HepG2 (cell line): ENCODE data around the gene RHBDD2. TPM values are rescaled to one million over a fixed set of nuclear protein-coding genes. Genes with fewer than 3 reads are reported as not detected.

Source experiments
- FOXC1 ChIP-seq: sonication (generic); formaldehyde crosslinking; IDR thresholded peaks from 2 replicates; pipeline ENCODE4 v1.8.0; 2022; ENCODE audit warnings: mild to moderate bottlenecking, missing genetic modification reagents, borderline replicate concordance
- FUBP1 ChIP-seq: sonication (generic); formaldehyde crosslinking; IDR thresholded peaks from 2 replicates; pipeline ENCODE4 v1.5.1; 2020; ENCODE audit warnings: missing genetic modification reagents, mild to moderate bottlenecking, borderline replicate concordance
- MBNL3 ChIP-seq: fragments of 250-450 bp; sonication (Bioruptor Pico); conservative IDR thresholded peaks from 2 replicates; pipeline ENCODE4 v1.8.0; 2022; ENCODE audit warnings: mild to moderate bottlenecking, inconsistent platforms
- MXI1 ChIP-seq: IDR thresholded peaks from 3 replicates; pipeline ENCODE4 v1.6.1; 2012; ENCODE audit warnings: low read depth, low read length, inconsistent platforms, borderline replicate concordance
- NCOA1 ChIP-seq: sonication (generic); formaldehyde crosslinking; IDR thresholded peaks from 2 replicates; pipeline ENCODE4 v1.9.0; 2021; ENCODE audit warnings: missing genetic modification reagents
- NR2F6 ChIP-seq, 2 experiments: IDR thresholded peaks; 2 replicates each; pipeline ENCODE4 v1.6.1; 2016; ENCODE audit warnings: antibody characterized with exemption in 1 of 2, mild to moderate bottlenecking in 1 of 2
- ZBED4 ChIP-seq: sonication (generic); formaldehyde crosslinking; IDR thresholded peaks from 2 replicates; pipeline ENCODE4 v1.4.0; 2020; ENCODE audit warnings: missing genetic modification reagents, borderline replicate concordance
- ZNF124 ChIP-seq: sonication (generic); formaldehyde crosslinking; IDR thresholded peaks from 2 replicates; pipeline ENCODE4 v1.4.0; 2020; ENCODE audit warnings: missing genetic modification reagents
- ZNF44 ChIP-seq: sonication (generic); formaldehyde crosslinking; IDR thresholded peaks from 2 replicates; pipeline ENCODE4 v1.5.1; 2020; ENCODE audit warnings: mild to moderate bottlenecking, missing genetic modification reagents
- ZNF460 ChIP-seq: sonication (generic); formaldehyde crosslinking; IDR thresholded peaks from 2 replicates; pipeline ENCODE4 v1.5.1; 2020; ENCODE audit warnings: missing genetic modification reagents, mild to moderate bottlenecking, borderline replicate concordance
- ZNF564 ChIP-seq: sonication (generic); formaldehyde crosslinking; IDR thresholded peaks from 2 replicates; pipeline ENCODE4 v1.8.1; 2023; ENCODE audit warnings: mild to moderate bottlenecking, missing genetic modification reagents
- ZNF609 ChIP-seq: sonication (generic); formaldehyde crosslinking; IDR thresholded peaks from 2 replicates; pipeline ENCODE4 v1.4.0; 2020; ENCODE audit warnings: mild to moderate bottlenecking, missing genetic modification reagents, borderline replicate concordance
- ZNF749 ChIP-seq: sonication (generic); formaldehyde crosslinking; IDR thresholded peaks from 2 replicates; pipeline ENCODE4 v1.8.0; 2022; ENCODE audit warnings: mild to moderate bottlenecking, missing genetic modification reagents, moderate library complexity, borderline replicate concordance
- ZUFSP ChIP-seq: sonication (generic); formaldehyde crosslinking; IDR thresholded peaks from 2 replicates; pipeline ENCODE4 v1.9.0; 2021; ENCODE audit warnings: missing genetic modification reagents, mild to moderate bottlenecking, borderline replicate concordance
- polyA plus RNA-seq, 8 experiments: library from polyadenylated mRNA; depleted of rRNA in 3 of 8; stranded (reverse) in 7 of 8; unstranded in 1 of 8; fragments of >200 nt; fragmentation: Illumina TruSeq in 4 of 8; extraction: Trizol in 4 of 8; gene quantifications; 2 replicates each; pipeline versions ENCODE4 v1.2.1 to v1.2.3, GENCODE V29; 2011 to 2016; ENCODE audit warnings: low read depth in 4 of 8, missing spikeins in 1 of 8, mixed read lengths in 1 of 8; ENCODE audit not compliant: insufficient read depth in 1 of 8
- total RNA-seq, 5 experiments: library from RNA; depleted of rRNA; stranded (reverse); fragments of >200 nt; fragmentation: Illumina TruSeq; extraction: Trizol; gene quantifications; 2 replicates each; pipeline ENCODE4 v1.2.3, GENCODE V29; 2016; ENCODE audit warnings: low read depth in 1 of 5

RHBDD2 gene
- total and polyA plus RNA-seq, 2 of the 13 experiments (the other 11 are each of a cell fraction or from before 2014, with no cell fraction given) = 23.1 to 26.4 TPM

GRCh38 chr7:75878769-75879611, at the start of gene RHBDD2 (continued):
- TF ChIP-seq ZUFSP = no peak
- peak; percentile 97 for TF ChIP-seq FOXC1 (CRISPR knock-in tag)
- peak; percentile 53; the same call in 1 of the 2 replicates for TF ChIP-seq NCOA1
- peak; percentile 81; the same call in 1 of the 2 replicates for TF ChIP-seq ZNF44 (CRISPR knock-in tag)
- no peak for TF ChIP-seq ZNF460
- 0 out of 2 replicates have a peak, but pooled peaks have one; percentile 62 for TF ChIP-seq ZNF564 (CRISPR knock-in tag)
- TF ChIP-seq NR2F6 (IDR thresholded peaks at IDR 0.05) = no peak
- TF ChIP-seq NR2F6 (CRISPR knock-in tag; IDR thresholded peaks at IDR 0.05) = no peak
- 0 out of 2 replicates have a peak, but pooled peaks have one; percentile 48 for TF ChIP-seq FUBP1 (CRISPR knock-in tag)
- no peak for TF ChIP-seq ZBED4 (CRISPR knock-in tag)
- peak; percentile 93 for TF ChIP-seq MXI1
- TF ChIP-seq ZNF749 = 0 out of 2 replicates have a peak, but pooled peaks have one; percentile 86
- TF ChIP-seq ZNF124 (CRISPR knock-in tag) = peak; percentile 78; the same call in 1 of the 2 replicates
- TF ChIP-seq MBNL3 (CRISPR knock-in tag) = no peak
- peak; percentile 47; the same call in 1 of the 2 replicates for TF ChIP-seq ZNF609
